B cell (primary cell): ENCODE results near the gene GRIK3. TPM values are rescaled to one million over a fixed set of nuclear protein-coding genes. Genes with fewer than 3 reads are reported as not detected.

Experiments used
- ATAC-seq: fragments of 200-7000 bp; cut with Tn5 transposase; one replicate; pipeline ENCODE4 v1.10.0; 2021; ENCODE audit warnings: low read depth, mild to moderate bottlenecking, moderate number of reproducible peaks, moderate library complexity
- CTCF ChIA-PET: fragments of 350-600 bp; sonication (Branson Sonifier 250); formaldehyde crosslinking; loops from one replicate; lab custom pipeline; 2021; ENCODE audit warnings: antibody characterized with exemption, inconsistent platforms; lab: Charles Lee
- POLR2A ChIA-PET: fragments of 350-600 bp; sonication (Branson Sonifier 250); formaldehyde crosslinking; loops from one replicate; lab custom pipeline; 2021; ENCODE audit warnings: antibody characterized with exemption; lab: Charles Lee
- DNase-seq: peaks from one replicate; pipeline ENCODE4 v3.0.0; 2013
- H2AFZ ChIP-seq: 2 replicates; pipeline ENCODE4 v1.6.1; 2012; ENCODE audit warnings: mild to moderate bottlenecking, low read depth, low read length; ENCODE audit not compliant: insufficient read depth, poor library complexity, severe bottlenecking
- H3K27ac ChIP-seq, 2 donors: 1 replicate in 1 of 2; 2 replicates in 1 of 2; pipeline ENCODE4 v1.5.1; 2012 to 2013; ENCODE audit warnings: low read length in 2 of 2, mild to moderate bottlenecking in 2 of 2, moderate library complexity in 1 of 2
- H3K27me3 ChIP-seq, 4 experiments: fragments of 200-600 bp in 1 of 4; sonication (generic) in 1 of 4; replicated peaks in 1 of 4; 1 replicate in 2 of 4; 2 replicates in 2 of 4; pipeline versions ENCODE4 v1.6.1 to v1.7.0; 2013 to 2016; ENCODE audit warnings: low read length in 3 of 4, mild to moderate bottlenecking in 2 of 4, mixed read lengths in 1 of 4, moderate library complexity in 1 of 4; ENCODE audit not compliant: insufficient read depth in 4 of 4, control insufficient read depth in 3 of 4; ENCODE audit errors: control extremely low read depth in 1 of 4
- H3K36me3 ChIP-seq, 2 experiments: replicated peaks in 1 of 2; 1 replicate in 1 of 2; 2 replicates in 1 of 2; pipeline versions ENCODE4 v1.6.1 to v1.7.1; 2013; ENCODE audit warnings: low read length in 1 of 2; ENCODE audit not compliant: insufficient read depth in 2 of 2, control insufficient read depth in 1 of 2; ENCODE audit errors: control extremely low read depth in 1 of 2, extremely low read depth in 1 of 2
- H3K4me1 ChIP-seq, 2 donors: fragments of 200-600 bp in 1 of 2; sonication (generic) in 1 of 2; 1 replicate in 1 of 2; 2 replicates in 1 of 2; pipeline versions ENCODE4 v1.5.1 to v1.6.1; 2013 to 2017; ENCODE audit warnings: low read length in 2 of 2; ENCODE audit not compliant: control insufficient read depth in 2 of 2, insufficient read depth in 2 of 2
- H3K4me2 ChIP-seq: replicated peaks from 2 replicates; pipeline ENCODE3; 2012; ENCODE audit warnings: mild to moderate bottlenecking, low read depth, low read length; ENCODE audit not compliant: poor library complexity, severe bottlenecking
- H3K4me3 ChIP-seq, 5 experiments: fragments of 200-600 bp in 1 of 5; sonication (generic) in 1 of 5; 1 replicate in 3 of 5; 2 replicates in 2 of 5; pipeline versions ENCODE4 v1.5.1 to v1.7.0; 2011 to 2016; ENCODE audit warnings: low read length in 4 of 5, mild to moderate bottlenecking in 4 of 5, low read depth in 2 of 5, control low read depth in 1 of 5, moderate library complexity in 1 of 5; ENCODE audit not compliant: insufficient read depth in 1 of 5; ENCODE audit errors: control extremely low read depth in 1 of 5, extremely low read depth in 1 of 5
- H3K79me2 ChIP-seq: fragments of 200-600 bp; sonication (generic); one replicate; pipeline ENCODE4 v1.6.0; 2016; ENCODE audit warnings: low read length; ENCODE audit not compliant: control insufficient read depth, insufficient read depth
- H3K9ac ChIP-seq: fragments of 200-600 bp; sonication (generic); 2 replicates; pipeline ENCODE4 v1.6.1; 2017; ENCODE audit warnings: mild to moderate bottlenecking, low read length, moderate library complexity
- H3K9me3 ChIP-seq, 3 donors: one replicate each; pipeline versions ENCODE4 v1.6.1 to v1.7.1; 2013; ENCODE audit warnings: low read length in 2 of 3; ENCODE audit not compliant: control insufficient read depth in 2 of 3, insufficient read depth in 1 of 3; ENCODE audit errors: control extremely low read depth in 1 of 3
- H4K20me1 ChIP-seq: 2 replicates; pipeline ENCODE4 v1.6.0; 2012; ENCODE audit warnings: mild to moderate bottlenecking, low read length; ENCODE audit not compliant: insufficient read depth, control insufficient read depth, poor library complexity, severe bottlenecking
- H3K27ac Mint-ChIP-seq: one replicate; pipeline ENCODE4 v1.8.0; 2021; ENCODE audit warnings: mixed read lengths
- H3K27me3 Mint-ChIP-seq: one replicate; pipeline ENCODE4 v1.8.0; 2021; ENCODE audit warnings: mixed read lengths
- H3K4me1 Mint-ChIP-seq: one replicate; pipeline ENCODE4 v1.8.0; 2021; ENCODE audit warnings: mixed read lengths
- H3K4me3 Mint-ChIP-seq: one replicate; pipeline ENCODE4 v1.8.0; 2021; ENCODE audit warnings: mixed read lengths
- H3K9me3 Mint-ChIP-seq: one replicate; pipeline ENCODE4 v1.8.0; 2022; ENCODE audit warnings: mixed read lengths; ENCODE audit not compliant: insufficient read depth
- CTCF ChIP-seq: fragments of 200-600 bp; IDR thresholded peaks from one replicate; pipeline ENCODE4 v1.8.0; 2022; ENCODE audit warnings: antibody characterized with exemption, mild to moderate bottlenecking
- EZH2 ChIP-seq: IDR thresholded peaks from 2 replicates; pipeline ENCODE4 v1.6.1; 2012; ENCODE audit warnings: borderline replicate concordance, low read depth, mild to moderate bottlenecking, moderate library complexity, low read length; ENCODE audit not compliant: insufficient read depth, poor library complexity, severe bottlenecking
- WGBS: methylation state at CpG from one replicate; pipeline ENCODE4 v1.1.5; 2013; ENCODE audit warnings: missing lambda C conversion rate; ENCODE audit not compliant: insufficient coverage; 5-methylcytosine and 5-hydroxymethylcytosine counted together
- intact Hi-C: fragments of 100-400 bp; cut with micrococcal nuclease; formaldehyde crosslinking; loops from one replicate; pipeline ENCODE4 v1.10.0; 2022
- polyA plus RNA-seq: library from polyadenylated mRNA; depleted of rRNA; stranded (reverse); fragments of >200 nt; gene quantifications from 2 replicates; pipeline ENCODE4 v1.2.3, GENCODE V29; 2012
- total RNA-seq, 2 donors: library from RNA; stranded (reverse); fragments of 120-200 nt in 1 of 2; gene quantifications; 1 replicate in 1 of 2; 2 replicates in 1 of 2; pipeline versions ENCODE4 v1.2.3 to v1.2.4, GENCODE V29; 2013 to 2022

The GRIK3 gene
- total and polyA plus RNA-seq, 2 donors (not counting 1 experiment from before 2014, with no cell fraction given) = 0.12 to 1.5 TPM

GRCh38 chr1:36913484-36914060, 120.7 kb downstream of the GRIK3 start:
- POLR2A ChIA-PET = no interaction called here
- intact Hi-C loops = no loop called here
- H3K4me3 ChIP-seq = no peak overlapping the region
- TF ChIP-seq CTCF = no peak
- no peak overlapping the region for H2AFZ ChIP-seq
- Mint-ChIP-seq H3K4me3 (no peak overlapping the region), H3K9me3 (peaks cover 5% of the 10 kb centered on the region), H3K4me1 (no peaks in the 10 kb centered on the region), H3K27ac (no peak overlapping the region), H3K27me3 (peaks cover 27% of the 10 kb centered on the region)
- WGBS = 41% methylated on average over 4 of the region's 4 CpGs
- no peak overlapping the region for H3K4me2 ChIP-seq
- H3K9ac ChIP-seq = no peak overlapping the region
- H3K27me3 ChIP-seq = no peaks in the 10 kb centered on the region
- no peaks in the 10 kb centered on the region for H3K79me2 ChIP-seq
- no peaks in the 10 kb centered on the region for H4K20me1 ChIP-seq
- H3K4me1 ChIP-seq = no peaks in the 10 kb centered on the region
- ATAC-seq = no peak
- peaks cover 0 to 3% (median 0%) of the 10 kb centered on the region in 3 donors for H3K9me3 ChIP-seq
- H3K27ac ChIP-seq = no peak overlapping the region
- DNase-seq = no peak
- no peaks in the 10 kb centered on the region for H3K36me3 ChIP-seq
- CTCF ChIA-PET = no interaction called here

GRCh38 chr1:36913016-36913415, 121.3 kb downstream of the GRIK3 start:
- Mint-ChIP-seq H3K27me3 (peaks cover 27% of the 10 kb centered on the region), H3K4me1 (no peaks in the 10 kb centered on the region), H3K27ac (no peak overlapping the region), H3K4me3 (no peak overlapping the region), H3K9me3 (peaks cover 5% of the 10 kb centered on the region)
- no peak overlapping the region for H3K27ac ChIP-seq
- H3K36me3 ChIP-seq = no peaks in the 10 kb centered on the region
- no peak for ATAC-seq
- H3K9ac ChIP-seq = no peak overlapping the region
- intact Hi-C loops = no loop called here
- ChIA-PET CTCF (no interaction called here), POLR2A (interaction anchor here (0.5 kb wide), 1 partner anchor 55 kb away, joined by 4 read pairs; no protein-coding TSS in a partner anchor)
- 93% methylated on average over 5 of the region's 5 CpGs for WGBS
- TF ChIP-seq EZH2 (no peak), CTCF (no peak)
- H3K27me3 ChIP-seq = peaks cover 0 to 2% (median 0%) of the 10 kb centered on the region in 4 experiments
- no peaks in the 10 kb centered on the region for H4K20me1 ChIP-seq
- H2AFZ ChIP-seq = no peak overlapping the region
- no peaks in the 10 kb centered on the region for H3K79me2 ChIP-seq
- no peak for DNase-seq
- H3K4me2 ChIP-seq = no peak overlapping the region
- no peak overlapping the region for H3K4me3 ChIP-seq
- peaks cover 0 to 3% (median 0%) of the 10 kb centered on the region in 3 donors for H3K9me3 ChIP-seq
- H3K4me1 ChIP-seq = no peaks in the 10 kb centered on the region
